Measurements from ENCODE around the gene RPS13.
"Not testable (repeated sequence)": the region's sequence is repeated elsewhere in the genome, so short reads cannot be mapped to it uniquely, and the experiment has no call there.

DNA sequence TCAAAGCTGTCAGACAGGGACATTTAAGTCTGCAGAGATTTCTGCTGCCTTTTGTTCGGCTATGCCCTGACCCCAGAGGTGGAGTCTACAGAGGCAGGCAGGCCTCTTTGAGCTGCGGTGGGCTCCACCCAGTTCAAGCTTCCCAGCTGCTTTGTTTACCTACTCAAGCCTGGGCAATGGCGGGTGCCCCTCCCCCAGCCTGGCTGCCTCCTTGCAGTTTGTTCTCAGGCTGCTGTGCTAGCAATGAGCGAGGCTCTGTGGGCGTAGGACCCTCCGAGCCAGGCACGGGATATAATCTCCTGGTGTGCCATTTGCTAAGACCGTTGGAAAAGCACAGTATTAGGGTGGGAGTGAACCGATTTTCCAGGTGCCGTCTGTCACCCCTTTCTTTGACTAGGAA lies 43.4 kb downstream of the RPS13 start:
- TF ChIP-seq, protein P1, sequence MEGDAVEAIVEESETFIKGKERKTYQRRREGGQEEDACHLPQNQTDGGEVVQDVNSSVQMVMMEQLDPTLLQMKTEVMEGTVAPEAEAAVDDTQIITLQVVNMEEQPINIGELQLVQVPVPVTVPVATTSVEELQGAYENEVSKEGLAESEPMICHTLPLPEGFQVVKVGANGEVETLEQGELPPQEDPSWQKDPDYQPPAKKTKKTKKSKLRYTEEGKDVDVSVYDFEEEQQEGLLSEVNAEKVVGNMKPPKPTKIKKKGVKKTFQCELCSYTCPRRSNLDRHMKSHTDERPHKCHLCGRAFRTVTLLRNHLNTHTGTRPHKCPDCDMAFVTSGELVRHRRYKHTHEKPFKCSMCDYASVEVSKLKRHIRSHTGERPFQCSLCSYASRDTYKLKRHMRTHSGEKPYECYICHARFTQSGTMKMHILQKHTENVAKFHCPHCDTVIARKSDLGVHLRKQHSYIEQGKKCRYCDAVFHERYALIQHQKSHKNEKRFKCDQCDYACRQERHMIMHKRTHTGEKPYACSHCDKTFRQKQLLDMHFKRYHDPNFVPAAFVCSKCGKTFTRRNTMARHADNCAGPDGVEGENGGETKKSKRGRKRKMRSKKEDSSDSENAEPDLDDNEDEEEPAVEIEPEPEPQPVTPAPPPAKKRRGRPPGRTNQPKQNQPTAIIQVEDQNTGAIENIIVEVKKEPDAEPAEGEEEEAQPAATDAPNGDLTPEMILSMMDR (IDR thresholded peaks at IDR 0.05): not testable (repeated sequence)
- TF ChIP-seq POLR2A (IDR thresholded peaks at IDR 0.05): not testable (repeated sequence)
